Breast epithelium (tissue), 4 donors: ENCODE results near the gene NTN5. TPM values are rescaled to one million over a fixed set of nuclear protein-coding genes. Genes with fewer than 3 reads are reported as not detected.
A peak's percentile ranks its signal among the peaks of the same experiment; 100 is the strongest.
"Not testable (repeated sequence)": the region's sequence is repeated elsewhere in the genome, so short reads cannot be mapped to it uniquely, and the experiment has no call there.

Experiments used
- DNase-seq, 2 donors: peaks; one replicate each; pipeline ENCODE4 v3.0.0-alpha.2; 2019; ENCODE audit warnings: low spot score in 2 of 2
- H3K27ac ChIP-seq, 2 donors: fragments of 200-600 bp; sonication (generic) in 1 of 2; one replicate each; pipeline ENCODE4 v1.5.1; 2016 to 2019; ENCODE audit warnings: mild to moderate bottlenecking in 1 of 2
- H3K27me3 ChIP-seq, 2 donors: fragments of 200-600 bp; sonication (generic) in 1 of 2; one replicate each; pipeline versions ENCODE4 v1.5.1 to v1.6.0; 2017 to 2019; ENCODE audit warnings: control low read depth in 1 of 2, mild to moderate bottlenecking in 1 of 2
- H3K36me3 ChIP-seq: fragments of 200-600 bp; one replicate; pipeline ENCODE4 v1.5.1; 2019
- H3K4me1 ChIP-seq, 2 donors: fragments of 200-600 bp; sonication (generic); one replicate each; pipeline ENCODE4 v1.5.1; 2016 to 2019; ENCODE audit warnings: control low read depth in 1 of 2
- H3K4me3 ChIP-seq, 3 donors: fragments of 200-600 bp; sonication (generic); 1 replicate in 2 of 3; 2 replicates in 1 of 3; pipeline ENCODE4 v1.5.1; 2016 to 2019; ENCODE audit warnings: mild to moderate bottlenecking in 3 of 3, moderate library complexity in 2 of 3
- H3K9me3 ChIP-seq, 2 donors: fragments of 200-600 bp; sonication (generic) in 1 of 2; one replicate each; pipeline ENCODE4 v1.5.1; 2016 to 2019; ENCODE audit warnings: control low read depth in 1 of 2
- POLR2A ChIP-seq: fragments of 450-650 bp; IDR thresholded peaks from one replicate; pipeline ENCODE4 v1.6.1; 2016; ENCODE audit warnings: antibody characterized with exemption, mild to moderate bottlenecking, moderate library complexity
- POLR2AphosphoS5 ChIP-seq, 3 donors: sonication (generic); formaldehyde crosslinking; IDR thresholded peaks; one replicate each; pipeline ENCODE4 v1.6.1; 2017; ENCODE audit warnings: antibody characterized with exemption in 3 of 3
- intact Hi-C: fragments of 100-400 bp; cut with DNase I; formaldehyde crosslinking; loops from one replicate; pipeline ENCODE4 v1.15.1; 2023; ENCODE audit warnings: low total_unique reads
- total RNA-seq, 3 donors: library from RNA; depleted of rRNA; stranded (reverse); fragments of >200 nt; gene quantifications; one replicate each; pipeline ENCODE4 v1.1.0, GENCODE V29; 2016
- TF ChIP-seq, protein P1 (sequence below), 3 donors: fragments of 450-650 bp; IDR thresholded peaks; one replicate each; pipeline ENCODE4 v1.5.1; 2016 to 2017; ENCODE audit warnings: antibody characterized with exemption in 3 of 3, mild to moderate bottlenecking in 3 of 3, moderate library complexity in 3 of 3

Gene NTN5
- total RNA-seq, 3 donors from 2014 or later, result 0.64 to 2.9 (median 2.6) TPM

DNA sequence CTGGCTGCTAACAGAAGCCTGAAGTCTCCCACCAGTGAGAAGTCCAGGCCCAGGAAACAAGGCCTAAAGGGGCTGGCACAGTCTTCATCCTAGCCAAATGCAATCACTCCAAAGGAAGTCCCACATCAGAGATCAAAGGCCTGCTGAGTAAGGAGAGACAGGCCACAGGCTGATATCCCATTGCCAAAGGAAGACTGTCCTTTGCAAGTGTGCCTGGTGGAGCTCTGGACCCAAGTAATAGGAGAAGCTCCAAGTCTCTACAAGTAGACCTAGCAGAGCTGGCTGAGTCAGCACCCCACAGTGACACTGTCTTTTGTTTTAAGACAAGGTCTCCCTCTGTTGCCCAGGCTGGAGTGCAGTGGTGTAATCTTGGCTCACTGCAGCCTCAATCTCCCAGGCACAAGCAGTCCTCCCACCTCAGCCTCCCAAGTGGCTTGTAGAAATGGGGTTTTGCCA lies 40.1 kb downstream of the NTN5 start:
- intact Hi-C loops, result no loop called here
- Histone ChIP-seq H3K9me3 (no peaks in the 10 kb centered on the region), H3K4me1 (peaks cover 0 to 7% of the 10 kb centered on the region in 2 donors), H3K27ac (peak overlapping the region; percentile 99), H3K4me3 (no peak overlapping the region), H3K36me3 (no peaks in the 10 kb centered on the region), H3K27me3 (no peaks in the 10 kb centered on the region)
- no peak for DNase-seq
- TF ChIP-seq, protein P1, sequence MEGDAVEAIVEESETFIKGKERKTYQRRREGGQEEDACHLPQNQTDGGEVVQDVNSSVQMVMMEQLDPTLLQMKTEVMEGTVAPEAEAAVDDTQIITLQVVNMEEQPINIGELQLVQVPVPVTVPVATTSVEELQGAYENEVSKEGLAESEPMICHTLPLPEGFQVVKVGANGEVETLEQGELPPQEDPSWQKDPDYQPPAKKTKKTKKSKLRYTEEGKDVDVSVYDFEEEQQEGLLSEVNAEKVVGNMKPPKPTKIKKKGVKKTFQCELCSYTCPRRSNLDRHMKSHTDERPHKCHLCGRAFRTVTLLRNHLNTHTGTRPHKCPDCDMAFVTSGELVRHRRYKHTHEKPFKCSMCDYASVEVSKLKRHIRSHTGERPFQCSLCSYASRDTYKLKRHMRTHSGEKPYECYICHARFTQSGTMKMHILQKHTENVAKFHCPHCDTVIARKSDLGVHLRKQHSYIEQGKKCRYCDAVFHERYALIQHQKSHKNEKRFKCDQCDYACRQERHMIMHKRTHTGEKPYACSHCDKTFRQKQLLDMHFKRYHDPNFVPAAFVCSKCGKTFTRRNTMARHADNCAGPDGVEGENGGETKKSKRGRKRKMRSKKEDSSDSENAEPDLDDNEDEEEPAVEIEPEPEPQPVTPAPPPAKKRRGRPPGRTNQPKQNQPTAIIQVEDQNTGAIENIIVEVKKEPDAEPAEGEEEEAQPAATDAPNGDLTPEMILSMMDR (IDR thresholded peaks at IDR 0.05), result no peak
- TF ChIP-seq POLR2AphosphoS5 (IDR thresholded peaks at IDR 0.05) (no peak), POLR2A (no peak)

DNA sequence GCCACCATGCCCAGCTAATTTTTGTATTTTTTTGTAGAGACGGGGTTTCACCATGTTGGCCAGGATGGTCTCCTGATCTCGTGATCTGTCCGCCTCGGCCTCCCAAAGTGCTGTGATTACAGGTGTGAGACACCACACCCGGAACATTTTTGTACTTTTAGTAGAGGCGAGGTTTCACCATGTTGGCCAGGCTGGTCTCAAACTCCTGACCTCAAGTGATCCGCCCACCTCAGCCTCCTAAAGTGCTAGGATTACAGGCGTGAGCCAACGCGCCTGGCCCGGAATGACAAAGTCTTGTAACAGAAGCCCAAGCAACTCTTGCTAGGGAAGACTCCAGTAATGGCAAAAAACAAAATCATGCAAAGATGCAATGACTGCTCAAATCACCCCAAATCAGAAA lies 40.5 kb downstream of the NTN5 start:
- H3K36me3 ChIP-seq, H3K4me3 ChIP-seq, H3K4me1 ChIP-seq, intact Hi-C loops, H3K9me3 ChIP-seq, DNase-seq, H3K27me3 ChIP-seq: not testable (repeated sequence)
- peak overlapping the region in 1 of 2 donors; percentile 99 for H3K27ac ChIP-seq

DNA sequence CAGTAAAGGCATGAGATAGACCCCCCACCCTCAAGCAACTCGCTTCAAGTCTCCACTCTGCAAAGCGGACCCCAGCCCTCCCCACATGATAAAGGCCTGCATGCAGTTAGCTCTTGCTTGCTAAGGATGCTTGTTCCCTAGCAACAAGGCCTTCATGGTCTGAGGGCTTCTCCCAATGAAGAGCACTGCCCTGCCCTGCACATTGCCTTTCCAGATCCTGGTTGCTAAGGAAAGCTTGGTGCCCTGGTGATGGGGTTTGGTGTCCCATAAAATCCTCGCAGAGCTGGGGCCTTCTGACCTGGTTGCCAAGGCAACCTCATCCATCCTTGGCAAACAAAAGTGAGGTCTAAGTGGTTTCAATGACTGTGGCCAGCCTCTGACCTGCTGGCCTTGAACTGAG lies 41.6 kb downstream of the NTN5 start:
- no peak for TF ChIP-seq POLR2A
- TF ChIP-seq, protein P1 (IDR thresholded peaks at IDR 0.05), result no peak
- no peak for TF ChIP-seq POLR2AphosphoS5 (IDR thresholded peaks at IDR 0.05)
- H3K36me3 ChIP-seq, result no peaks in the 10 kb centered on the region
- no peaks in the 10 kb centered on the region for H3K9me3 ChIP-seq
- no peak for DNase-seq
- peaks cover 0 to 7% of the 10 kb centered on the region in 2 donors for H3K4me1 ChIP-seq
- intact Hi-C loops, result no loop called here
- no peak overlapping the region for H3K4me3 ChIP-seq
- no peaks in the 10 kb centered on the region for H3K27me3 ChIP-seq
- H3K27ac ChIP-seq, result peak overlapping the region in 1 of 2 donors; percentile 69

DNA sequence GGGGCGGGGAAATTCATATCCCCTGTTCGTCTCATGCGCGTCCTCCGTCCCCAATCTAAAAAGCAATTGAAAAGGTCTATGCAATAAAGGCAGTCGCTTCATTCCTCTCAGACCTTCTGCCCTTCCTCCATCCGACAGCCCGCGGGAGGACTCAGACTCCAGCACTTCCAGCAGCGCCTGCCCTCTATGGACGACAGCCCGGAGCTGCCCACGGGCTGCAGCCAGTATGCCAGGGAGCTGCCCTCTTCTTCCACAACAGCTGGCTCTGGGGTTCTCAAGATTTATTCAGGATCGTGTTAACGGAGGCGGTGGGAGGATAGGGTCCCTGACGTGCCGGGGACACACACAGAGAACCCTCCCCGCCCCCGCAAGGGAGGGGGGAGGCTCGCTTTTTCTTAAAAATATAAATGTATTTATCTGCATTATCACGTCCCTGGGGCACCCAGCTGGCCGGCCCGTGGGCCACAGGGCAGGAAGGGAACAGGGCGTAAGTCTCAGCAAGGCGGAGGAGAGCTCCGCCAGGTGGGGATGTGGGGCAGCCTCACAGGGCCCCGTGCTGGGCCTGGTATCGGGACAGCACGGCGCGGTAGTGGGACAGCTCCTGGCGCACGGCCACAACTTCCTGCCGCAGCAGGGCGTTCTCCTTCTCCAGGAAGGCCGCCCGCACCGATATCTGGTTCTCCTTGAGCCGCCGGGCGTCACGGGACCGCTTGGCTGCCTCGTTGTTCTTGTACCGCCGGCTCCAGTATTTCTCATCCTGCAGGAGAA lies 42.3 kb downstream of the NTN5 start:
- Histone ChIP-seq H3K4me3 (no peak overlapping the region), H3K27me3 (no peaks in the 10 kb centered on the region), H3K27ac (peak overlapping the region in 1 of 2 donors; percentile 69), H3K36me3 (no peaks in the 10 kb centered on the region), H3K9me3 (no peaks in the 10 kb centered on the region), H3K4me1 (peaks cover 0 to 7% of the 10 kb centered on the region in 2 donors)
- no peak for TF ChIP-seq POLR2A
- TF ChIP-seq POLR2AphosphoS5 (IDR thresholded peaks at IDR 0.05), result peak in 1 of 3 donors; percentile 20
- intact Hi-C loops, result no loop called here
- no peak for DNase-seq

DNA sequence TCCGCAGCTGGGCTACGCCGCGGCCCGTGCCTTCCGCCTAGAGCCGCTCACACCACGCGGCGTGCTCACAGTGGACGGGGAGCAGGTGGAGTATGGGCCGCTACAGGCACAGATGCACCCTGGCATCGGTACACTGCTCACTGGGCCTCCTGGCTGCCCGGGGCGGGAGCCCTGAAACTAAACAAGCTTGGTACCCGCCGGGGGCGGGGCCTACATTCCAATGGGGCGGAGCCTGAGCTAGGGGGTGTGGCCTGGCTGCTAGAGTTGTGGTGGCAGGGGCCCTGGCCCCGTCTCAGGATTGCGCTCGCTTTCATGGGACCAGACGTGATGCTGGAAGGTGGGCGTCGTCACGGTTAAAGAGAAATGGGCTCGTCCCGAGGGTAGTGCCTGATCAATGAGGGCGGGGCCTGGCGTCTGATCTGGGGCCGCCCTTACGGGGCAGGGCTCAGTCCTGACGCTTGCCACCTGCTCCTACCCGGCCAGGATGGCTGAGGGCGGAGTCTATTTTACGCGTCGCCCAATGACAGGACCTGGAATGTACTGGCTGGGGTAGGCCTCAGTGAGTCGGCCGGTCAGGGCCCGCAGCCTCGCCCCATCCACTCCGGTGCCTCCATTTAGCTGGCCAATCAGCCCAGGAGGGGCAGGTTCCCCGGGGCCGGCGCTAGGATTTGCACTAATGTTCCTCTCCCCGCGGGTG lies 43.1 kb downstream of the NTN5 start:
- H3K4me1 ChIP-seq, result peaks cover 0 to 7% of the 10 kb centered on the region in 2 donors
- H3K27ac ChIP-seq, result peak overlapping the region in 1 of 2 donors; percentile 69
- TF ChIP-seq, protein P1 (IDR thresholded peaks at IDR 0.05), result no peak
- peak in 2 of 3 donors; percentile 5 to 7 for TF ChIP-seq POLR2AphosphoS5 (IDR thresholded peaks at IDR 0.05)
- intact Hi-C loops, result no loop called here
- H3K9me3 ChIP-seq, result no peaks in the 10 kb centered on the region
- no peaks in the 10 kb centered on the region for H3K27me3 ChIP-seq
- H3K36me3 ChIP-seq, result no peaks in the 10 kb centered on the region
- H3K4me3 ChIP-seq, result no peak overlapping the region
- DNase-seq, result no peak

DNA sequence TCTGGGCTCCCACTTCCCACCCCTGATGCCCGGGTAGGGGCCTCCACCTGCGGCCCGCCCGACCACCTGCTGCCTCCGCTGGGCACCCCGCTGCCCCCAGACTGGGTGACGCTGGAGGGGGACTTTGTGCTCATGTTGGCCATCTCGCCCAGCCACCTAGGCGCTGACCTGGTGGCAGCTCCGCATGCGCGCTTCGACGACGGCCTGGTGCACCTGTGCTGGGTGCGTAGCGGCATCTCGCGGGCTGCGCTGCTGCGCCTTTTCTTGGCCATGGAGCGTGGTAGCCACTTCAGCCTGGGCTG lies 43.6 kb downstream of the NTN5 start:
- no peak overlapping the region for H3K4me3 ChIP-seq
- no peaks in the 10 kb centered on the region for H3K27me3 ChIP-seq
- H3K27ac ChIP-seq, result peak overlapping the region in 1 of 2 donors; percentile 64
- H3K4me1 ChIP-seq, result peaks cover 0 to 7% of the 10 kb centered on the region in 2 donors
- H3K9me3 ChIP-seq, result no peaks in the 10 kb centered on the region
- DNase-seq, result no peak
- TF ChIP-seq, protein P1 (IDR thresholded peaks at IDR 0.05), result no peak
- TF ChIP-seq POLR2AphosphoS5 (IDR thresholded peaks at IDR 0.05), result peak in 1 of 3 donors; percentile 9
- no peak for TF ChIP-seq POLR2A
- intact Hi-C loops, result no loop called here
- H3K36me3 ChIP-seq, result no peaks in the 10 kb centered on the region
